ENCODE measurements around the gene GFAP. TPM values are rescaled to one million over a fixed set of nuclear protein-coding genes. Genes with fewer than 3 reads are reported as not detected.

GFAP gene
- total RNA-seq, 1 donor from 2014 or later: not detected

DNA sequence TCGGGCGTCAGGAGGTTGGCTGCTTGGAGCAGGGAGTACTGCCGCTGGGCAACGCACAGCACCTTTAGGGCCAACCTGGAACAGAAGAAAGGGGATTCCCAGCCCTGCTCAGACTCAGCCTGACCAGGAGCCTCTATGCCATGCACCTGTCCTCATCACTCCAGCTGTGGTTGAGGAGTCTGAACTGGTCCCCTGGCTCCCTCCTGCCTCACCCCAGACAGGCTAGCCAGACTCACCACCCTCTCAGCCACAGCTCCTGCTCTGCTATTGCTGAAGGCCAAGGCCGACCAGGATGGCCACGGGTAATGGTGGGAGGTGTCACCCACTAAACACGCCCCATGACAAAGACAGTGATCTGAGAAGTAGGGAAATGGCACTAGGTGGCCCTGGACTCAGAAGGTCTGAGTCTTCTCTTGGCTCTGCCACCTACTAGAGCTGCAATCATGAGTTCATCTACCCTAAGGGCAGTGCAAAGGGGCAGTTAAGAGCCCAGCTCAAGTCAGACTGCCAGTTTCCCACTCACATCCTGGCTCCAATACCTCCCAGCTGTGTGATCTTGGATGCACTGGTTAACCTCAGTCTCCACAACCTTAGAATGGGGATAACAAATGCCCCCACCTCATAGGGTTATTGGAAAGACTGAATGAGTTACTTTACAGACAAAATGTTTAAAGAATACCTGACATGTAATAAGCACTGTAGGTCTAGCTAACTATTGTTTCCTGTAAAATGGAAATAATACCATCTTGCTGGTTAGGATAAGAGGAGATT lies 13.8 kb upstream of the GFAP start:
- Mint-ChIP-seq H3K4me3 (ENCODE audit: unreplicated experiment) (no peak overlapping the region), H3K27ac (ENCODE audit: unreplicated experiment) (no peak overlapping the region), H3K36me3 (ENCODE audit: low read depth, unreplicated experiment) (no peaks in the 10 kb centered on the region), H3K9me3 (ENCODE audit: unreplicated experiment) (no peaks in the 10 kb centered on the region), H3K4me1 (ENCODE audit: low read depth, unreplicated experiment) (no peaks in the 10 kb centered on the region), H3K27me3 (ENCODE audit: low read depth, unreplicated experiment) (peaks cover 9% of the 10 kb centered on the region)
- peaks cover 3% of the 10 kb centered on the region for H3K79me2 ChIP-seq (ENCODE audit: insufficient read depth, low read length)
- H4K20me1 ChIP-seq (ENCODE audit: insufficient read depth, low read length): no peaks in the 10 kb centered on the region
- no peaks in the 10 kb centered on the region for H3K9me3 ChIP-seq (ENCODE audit: insufficient read depth, low read depth, low read length)
- TF ChIP-seq, protein P1, sequence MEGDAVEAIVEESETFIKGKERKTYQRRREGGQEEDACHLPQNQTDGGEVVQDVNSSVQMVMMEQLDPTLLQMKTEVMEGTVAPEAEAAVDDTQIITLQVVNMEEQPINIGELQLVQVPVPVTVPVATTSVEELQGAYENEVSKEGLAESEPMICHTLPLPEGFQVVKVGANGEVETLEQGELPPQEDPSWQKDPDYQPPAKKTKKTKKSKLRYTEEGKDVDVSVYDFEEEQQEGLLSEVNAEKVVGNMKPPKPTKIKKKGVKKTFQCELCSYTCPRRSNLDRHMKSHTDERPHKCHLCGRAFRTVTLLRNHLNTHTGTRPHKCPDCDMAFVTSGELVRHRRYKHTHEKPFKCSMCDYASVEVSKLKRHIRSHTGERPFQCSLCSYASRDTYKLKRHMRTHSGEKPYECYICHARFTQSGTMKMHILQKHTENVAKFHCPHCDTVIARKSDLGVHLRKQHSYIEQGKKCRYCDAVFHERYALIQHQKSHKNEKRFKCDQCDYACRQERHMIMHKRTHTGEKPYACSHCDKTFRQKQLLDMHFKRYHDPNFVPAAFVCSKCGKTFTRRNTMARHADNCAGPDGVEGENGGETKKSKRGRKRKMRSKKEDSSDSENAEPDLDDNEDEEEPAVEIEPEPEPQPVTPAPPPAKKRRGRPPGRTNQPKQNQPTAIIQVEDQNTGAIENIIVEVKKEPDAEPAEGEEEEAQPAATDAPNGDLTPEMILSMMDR (IDR thresholded peaks at IDR 0.05; ENCODE audit: insufficient read depth, low read depth, low read length): no peak
- no peak for TF ChIP-seq EZH2 (IDR thresholded peaks at IDR 0.05; ENCODE audit: insufficient read depth, low read length)
- H2AFZ ChIP-seq (ENCODE audit: low read depth, low read length): no peak overlapping the region
- H3K4me2 ChIP-seq (ENCODE audit: low read length): no peak overlapping the region
- H3K36me3 ChIP-seq (ENCODE audit: insufficient read depth, low read length): peaks cover 6% of the 10 kb centered on the region
- no peak overlapping the region for H3K9ac ChIP-seq (ENCODE audit: low read length)
- H3K4me3 ChIP-seq (ENCODE audit: insufficient read depth, low read depth, low read length): no peak overlapping the region
- no peaks in the 10 kb centered on the region for H3K27me3 ChIP-seq (ENCODE audit: insufficient read depth, low read length)
- DNase-seq (ENCODE audit: low read depth) (no peak), FAIRE-seq (no peak)
- no peaks in the 10 kb centered on the region for H3K4me1 ChIP-seq (ENCODE audit: insufficient read depth, low read length)
- no peak overlapping the region for H3K27ac ChIP-seq (ENCODE audit: low read depth, low read length)

GRCh38 chr17:44928136-44928535 lies 12.8 kb upstream of the GFAP start:
- Histone ChIP-seq H3K4me1 (ENCODE audit: insufficient read depth, low read length) (no peaks in the 10 kb centered on the region), H3K4me3 (ENCODE audit: insufficient read depth, low read depth, low read length) (no peak overlapping the region), H2AFZ (ENCODE audit: low read depth, low read length) (no peak overlapping the region), H3K4me2 (ENCODE audit: low read length) (no peak overlapping the region), H3K9ac (ENCODE audit: low read length) (no peak overlapping the region), H3K27ac (ENCODE audit: low read depth, low read length) (no peak overlapping the region), H3K79me2 (ENCODE audit: insufficient read depth, low read length) (peaks cover 3% of the 10 kb centered on the region), H4K20me1 (ENCODE audit: insufficient read depth, low read length) (no peaks in the 10 kb centered on the region), H3K36me3 (ENCODE audit: insufficient read depth, low read length) (peaks cover 6% of the 10 kb centered on the region), H3K27me3 (ENCODE audit: insufficient read depth, low read length) (no peaks in the 10 kb centered on the region), H3K9me3 (ENCODE audit: insufficient read depth, low read depth, low read length) (no peaks in the 10 kb centered on the region)
- no peak overlapping the region for H3K4me3 Mint-ChIP-seq (ENCODE audit: unreplicated experiment)
- no peak for DNase-seq (ENCODE audit: low read depth)
- H3K4me1 Mint-ChIP-seq (ENCODE audit: low read depth, unreplicated experiment): no peaks in the 10 kb centered on the region
- TF ChIP-seq EZH2 (IDR thresholded peaks at IDR 0.05; ENCODE audit: insufficient read depth, low read length): no peak
- TF ChIP-seq, protein P1 (IDR thresholded peaks at IDR 0.05; ENCODE audit: insufficient read depth, low read depth, low read length): no peak
- no peak overlapping the region for H3K27ac Mint-ChIP-seq (ENCODE audit: unreplicated experiment)
- FAIRE-seq: no peak
- H3K36me3 Mint-ChIP-seq (ENCODE audit: low read depth, unreplicated experiment): no peaks in the 10 kb centered on the region
- no peaks in the 10 kb centered on the region for H3K9me3 Mint-ChIP-seq (ENCODE audit: unreplicated experiment)
- peaks cover 19% of the 10 kb centered on the region for H3K27me3 Mint-ChIP-seq (ENCODE audit: low read depth, unreplicated experiment)

- Histone ChIP-seq H3K4me2 (ENCODE audit: low read length) (no peak overlapping the region), H3K4me1 (ENCODE audit: insufficient read depth, low read length) (no peaks in the 10 kb centered on the region), H3K4me3 (ENCODE audit: insufficient read depth, low read depth, low read length) (no peak overlapping the region), H2AFZ (ENCODE audit: low read depth, low read length) (no peak overlapping the region), H3K27me3 (ENCODE audit: insufficient read depth, low read length) (no peaks in the 10 kb centered on the region), H3K9ac (ENCODE audit: low read length) (no peak overlapping the region), H3K27ac (ENCODE audit: low read depth, low read length) (no peak overlapping the region), H3K36me3 (ENCODE audit: insufficient read depth, low read length) (peaks cover 6% of the 10 kb centered on the region), H3K9me3 (ENCODE audit: insufficient read depth, low read depth, low read length) (no peaks in the 10 kb centered on the region), H4K20me1 (ENCODE audit: insufficient read depth, low read length) (no peaks in the 10 kb centered on the region), H3K79me2 (ENCODE audit: insufficient read depth, low read length) (no peaks in the 10 kb centered on the region)
- H3K27ac Mint-ChIP-seq (ENCODE audit: unreplicated experiment): no peak overlapping the region
- TF ChIP-seq EZH2 (IDR thresholded peaks at IDR 0.05; ENCODE audit: insufficient read depth, low read length): no peak
- TF ChIP-seq, protein P1 (IDR thresholded peaks at IDR 0.05; ENCODE audit: insufficient read depth, low read depth, low read length): no peak
- no peaks in the 10 kb centered on the region for H3K9me3 Mint-ChIP-seq (ENCODE audit: unreplicated experiment)
- FAIRE-seq (no peak), DNase-seq (ENCODE audit: low read depth) (no peak)
- no peaks in the 10 kb centered on the region for H3K4me1 Mint-ChIP-seq (ENCODE audit: low read depth, unreplicated experiment)
- H3K36me3 Mint-ChIP-seq (ENCODE audit: low read depth, unreplicated experiment): no peaks in the 10 kb centered on the region
- no peak overlapping the region for H3K4me3 Mint-ChIP-seq (ENCODE audit: unreplicated experiment)
- H3K27me3 Mint-ChIP-seq (ENCODE audit: low read depth, unreplicated experiment): peaks cover 24% of the 10 kb centered on the region
Observed at GRCh38 chr17:44927696-44928095, 12.4 kb upstream of the GFAP start.

All from astrocyte (in vitro differentiated cells and primary cell).